ENCODE measurements around the gene FARS2. TPM values are rescaled to one million over a fixed set of nuclear protein-coding genes. Genes with fewer than 3 reads are reported as not detected.

FARS2 gene
- total RNA-seq, 1 experiment from 2014 or later = 15.0 TPM

DNA sequence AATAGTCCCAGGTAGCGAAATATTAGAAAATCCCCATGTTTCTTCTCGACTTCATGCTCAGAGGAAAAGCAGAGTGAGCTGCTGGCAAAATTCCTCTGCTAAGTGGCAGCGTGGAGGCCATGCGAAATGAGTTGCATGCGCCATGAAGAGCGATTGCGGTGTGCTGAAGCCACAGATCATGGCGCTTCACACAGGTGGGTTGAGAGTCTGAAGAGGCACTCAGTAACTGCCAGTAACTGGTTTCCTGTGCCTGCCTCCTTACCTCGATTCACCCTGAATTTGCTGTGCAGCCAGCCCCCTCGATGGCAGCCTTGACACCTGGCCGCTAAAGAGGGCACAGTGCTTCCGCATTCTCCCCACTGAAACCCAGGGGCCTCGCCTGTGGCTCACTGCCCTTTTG lies 443.9 kb downstream of the FARS2 start:
- TF ChIP-seq SMAD4 (CRISPR knock-in tag; IDR thresholded peaks at IDR 0.05) (no peak), MAX (CRISPR knock-in tag; IDR thresholded peaks at IDR 0.05) (no peak), JUN (CRISPR knock-in tag; IDR thresholded peaks at IDR 0.05) (no peak), E2F5 (CRISPR knock-in tag; IDR thresholded peaks at IDR 0.05) (no peak), CREB1 (CRISPR knock-in tag; IDR thresholded peaks at IDR 0.05) (no peak), ETV6 (CRISPR knock-in tag; IDR thresholded peaks at IDR 0.05) (no peak), RORB (CRISPR knock-in tag; IDR thresholded peaks at IDR 0.05) (no peak), ZNF232 (CRISPR knock-in tag; IDR thresholded peaks at IDR 0.05) (no peak)
- H3K4me3 Mint-ChIP-seq = no peak overlapping the region
- H3K9me3 Mint-ChIP-seq = no peaks in the 10 kb centered on the region
- no peaks in the 10 kb centered on the region for H3K27me3 Mint-ChIP-seq (ENCODE audit: low read depth)
- peaks cover 4% of the 10 kb centered on the region; the same call in 1 of the 2 replicates for H3K4me1 Mint-ChIP-seq
- ATAC-seq (no peak), DNase-seq (ENCODE audit: low spot score) (no peak)
- no peaks in the 10 kb centered on the region for H3K36me3 Mint-ChIP-seq
- H3K27ac Mint-ChIP-seq = no peak overlapping the region
- CTCF ChIA-PET = interaction anchor here (1.4 kb wide), 1 partner anchor 12 kb away, joined by 3 read pairs; no protein-coding TSS in a partner anchor
- POLR2A ChIA-PET = no interaction called here

DNA sequence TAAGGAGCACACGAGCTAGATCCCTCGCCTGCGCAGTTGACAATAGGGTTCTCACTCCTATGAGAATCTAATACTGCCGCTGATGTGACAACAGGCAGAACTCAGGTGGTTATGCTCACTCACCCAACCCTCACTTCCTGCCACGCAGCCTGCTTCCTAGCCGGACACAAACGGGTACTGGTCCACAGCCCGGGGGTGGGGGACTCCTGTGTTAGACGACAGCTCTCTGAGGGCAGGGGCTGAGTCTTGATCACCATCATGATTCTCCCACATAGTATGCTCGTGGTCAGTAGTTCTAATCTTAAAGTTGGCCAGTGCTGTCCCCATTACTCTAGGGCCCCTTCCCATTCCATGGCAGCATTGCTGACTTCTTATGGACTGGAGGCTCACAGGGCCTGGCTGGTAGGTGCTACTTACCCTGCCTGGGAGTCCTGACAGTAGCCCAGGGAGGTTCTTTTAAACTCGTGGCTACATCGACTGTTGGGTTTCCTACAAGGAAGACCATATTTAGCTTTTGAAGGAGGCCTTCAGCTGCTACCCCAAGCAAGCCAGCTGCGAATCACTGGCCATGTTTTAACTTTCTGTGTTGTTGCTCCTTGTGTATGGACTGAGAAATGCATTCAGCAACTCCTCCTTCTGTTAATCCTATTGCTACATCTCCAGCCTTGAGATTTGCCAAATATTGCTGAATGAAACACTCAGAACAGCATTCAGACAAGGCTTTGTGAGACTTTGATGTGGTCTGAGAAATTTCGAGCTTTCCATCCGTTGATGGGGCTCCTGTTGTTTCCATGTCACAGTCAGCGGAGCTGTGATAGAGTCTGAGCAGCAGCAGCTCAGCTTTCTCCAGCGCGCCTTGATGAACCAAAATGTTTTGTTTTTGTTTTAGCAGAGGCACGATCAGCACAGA lies 445.1 kb downstream of the FARS2 start:
- ATAC-seq (no peak), DNase-seq (ENCODE audit: low spot score) (no peak)
- Mint-ChIP-seq H3K27me3 (ENCODE audit: low read depth) (no peaks in the 10 kb centered on the region), H3K4me1 (peaks cover 4% of the 10 kb centered on the region; the same call in 1 of the 2 replicates), H3K4me3 (no peak overlapping the region), H3K9me3 (no peaks in the 10 kb centered on the region), H3K36me3 (no peaks in the 10 kb centered on the region), H3K27ac (no peak overlapping the region)
- no peak for TF ChIP-seq ZNF671 (CRISPR knock-in tag; IDR thresholded peaks at IDR 0.05)
- TF ChIP-seq CBFB (CRISPR knock-in tag; IDR thresholded peaks at IDR 0.05; ENCODE audit: low read depth) = no peak
- TF ChIP-seq CTCF (IDR thresholded peaks at IDR 0.05) = no peak
- TF ChIP-seq JUN (CRISPR knock-in tag; IDR thresholded peaks at IDR 0.05) = no peak
- TF ChIP-seq E2F5 (CRISPR knock-in tag; IDR thresholded peaks at IDR 0.05) = no peak
- TF ChIP-seq TEAD4 (CRISPR knock-in tag; IDR thresholded peaks at IDR 0.05) = no peak
- no peak for TF ChIP-seq MLX (CRISPR knock-in tag; IDR thresholded peaks at IDR 0.05)
- TF ChIP-seq, protein P1, sequence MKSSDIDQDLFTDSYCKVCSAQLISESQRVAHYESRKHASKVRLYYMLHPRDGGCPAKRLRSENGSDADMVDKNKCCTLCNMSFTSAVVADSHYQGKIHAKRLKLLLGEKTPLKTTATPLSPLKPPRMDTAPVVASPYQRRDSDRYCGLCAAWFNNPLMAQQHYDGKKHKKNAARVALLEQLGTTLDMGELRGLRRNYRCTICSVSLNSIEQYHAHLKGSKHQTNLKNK (CRISPR knock-in tag; IDR thresholded peaks at IDR 0.05) = no peak
- no peak for TF ChIP-seq ZNF396 (CRISPR knock-in tag; IDR thresholded peaks at IDR 0.05; ENCODE audit: borderline replicate concordance)
- no peak for TF ChIP-seq FOXP4 (CRISPR knock-in tag; IDR thresholded peaks at IDR 0.05)
- TF ChIP-seq, protein P2, sequence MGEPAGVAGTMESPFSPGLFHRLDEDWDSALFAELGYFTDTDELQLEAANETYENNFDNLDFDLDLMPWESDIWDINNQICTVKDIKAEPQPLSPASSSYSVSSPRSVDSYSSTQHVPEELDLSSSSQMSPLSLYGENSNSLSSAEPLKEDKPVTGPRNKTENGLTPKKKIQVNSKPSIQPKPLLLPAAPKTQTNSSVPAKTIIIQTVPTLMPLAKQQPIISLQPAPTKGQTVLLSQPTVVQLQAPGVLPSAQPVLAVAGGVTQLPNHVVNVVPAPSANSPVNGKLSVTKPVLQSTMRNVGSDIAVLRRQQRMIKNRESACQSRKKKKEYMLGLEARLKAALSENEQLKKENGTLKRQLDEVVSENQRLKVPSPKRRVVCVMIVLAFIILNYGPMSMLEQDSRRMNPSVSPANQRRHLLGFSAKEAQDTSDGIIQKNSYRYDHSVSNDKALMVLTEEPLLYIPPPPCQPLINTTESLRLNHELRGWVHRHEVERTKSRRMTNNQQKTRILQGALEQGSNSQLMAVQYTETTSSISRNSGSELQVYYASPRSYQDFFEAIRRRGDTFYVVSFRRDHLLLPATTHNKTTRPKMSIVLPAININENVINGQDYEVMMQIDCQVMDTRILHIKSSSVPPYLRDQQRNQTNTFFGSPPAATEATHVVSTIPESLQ (CRISPR knock-in tag; IDR thresholded peaks at IDR 0.05) = no peak
- no peak for TF ChIP-seq MXD4 (CRISPR knock-in tag; IDR thresholded peaks at IDR 0.05; ENCODE audit: borderline replicate concordance)
- TF ChIP-seq ELF4 (CRISPR knock-in tag; IDR thresholded peaks at IDR 0.05; ENCODE audit: low read depth) = no peak
- TF ChIP-seq, protein P3, sequence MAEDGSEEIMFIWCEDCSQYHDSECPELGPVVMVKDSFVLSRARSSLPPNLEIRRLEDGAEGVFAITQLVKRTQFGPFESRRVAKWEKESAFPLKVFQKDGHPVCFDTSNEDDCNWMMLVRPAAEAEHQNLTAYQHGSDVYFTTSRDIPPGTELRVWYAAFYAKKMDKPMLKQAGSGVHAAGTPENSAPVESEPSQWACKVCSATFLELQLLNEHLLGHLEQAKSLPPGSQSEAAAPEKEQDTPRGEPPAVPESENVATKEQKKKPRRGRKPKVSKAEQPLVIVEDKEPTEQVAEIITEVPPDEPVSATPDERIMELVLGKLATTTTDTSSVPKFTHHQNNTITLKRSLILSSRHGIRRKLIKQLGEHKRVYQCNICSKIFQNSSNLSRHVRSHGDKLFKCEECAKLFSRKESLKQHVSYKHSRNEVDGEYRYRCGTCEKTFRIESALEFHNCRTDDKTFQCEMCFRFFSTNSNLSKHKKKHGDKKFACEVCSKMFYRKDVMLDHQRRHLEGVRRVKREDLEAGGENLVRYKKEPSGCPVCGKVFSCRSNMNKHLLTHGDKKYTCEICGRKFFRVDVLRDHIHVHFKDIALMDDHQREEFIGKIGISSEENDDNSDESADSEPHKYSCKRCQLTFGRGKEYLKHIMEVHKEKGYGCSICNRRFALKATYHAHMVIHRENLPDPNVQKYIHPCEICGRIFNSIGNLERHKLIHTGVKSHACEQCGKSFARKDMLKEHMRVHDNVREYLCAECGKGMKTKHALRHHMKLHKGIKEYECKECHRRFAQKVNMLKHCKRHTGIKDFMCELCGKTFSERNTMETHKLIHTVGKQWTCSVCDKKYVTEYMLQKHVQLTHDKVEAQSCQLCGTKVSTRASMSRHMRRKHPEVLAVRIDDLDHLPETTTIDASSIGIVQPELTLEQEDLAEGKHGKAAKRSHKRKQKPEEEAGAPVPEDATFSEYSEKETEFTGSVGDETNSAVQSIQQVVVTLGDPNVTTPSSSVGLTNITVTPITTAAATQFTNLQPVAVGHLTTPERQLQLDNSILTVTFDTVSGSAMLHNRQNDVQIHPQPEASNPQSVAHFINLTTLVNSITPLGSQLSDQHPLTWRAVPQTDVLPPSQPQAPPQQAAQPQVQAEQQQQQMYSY (CRISPR knock-in tag; IDR thresholded peaks at IDR 0.05) = no peak
- CTCF ChIA-PET = interaction anchor here (1.4 kb wide), 1 partner anchor 13 kb away, joined by 3 read pairs; no protein-coding TSS in a partner anchor
- POLR2A ChIA-PET = no interaction called here

All from WTC11 (cell line).